Stomach (tissue), 4 donors: ENCODE results near the gene MSTN.

Source experiments
- CTCF ChIP-seq, 7 experiments: fragments of 450-650 bp in 4 of 7; fragments of 200-600 bp in 3 of 7; sonication (generic) in 3 of 7; IDR thresholded peaks; one replicate each; pipeline ENCODE4 v1.5.1; 2016 to 2019; ENCODE audit warnings: antibody characterized with exemption in 7 of 7, control low read depth in 2 of 7, mild to moderate bottlenecking in 1 of 7
- EP300 ChIP-seq: sonication (generic); formaldehyde crosslinking; IDR thresholded peaks from one replicate; pipeline ENCODE4 v1.6.1; 2017; ENCODE audit warnings: antibody characterized with exemption
- POLR2A ChIP-seq, 4 donors: fragments of 450-650 bp; IDR thresholded peaks; one replicate each; pipeline ENCODE4 v1.6.1; 2016; ENCODE audit warnings: antibody characterized with exemption in 4 of 4, control low read depth in 2 of 4, mild to moderate bottlenecking in 1 of 4, moderate library complexity in 1 of 4
- POLR2AphosphoS5 ChIP-seq, 3 donors: sonication (generic); formaldehyde crosslinking; IDR thresholded peaks; one replicate each; pipeline ENCODE4 v1.6.1; 2016; ENCODE audit warnings: antibody characterized with exemption in 3 of 3

GRCh38 chr2:190020720-190021119 is 41.8 kb downstream of the MSTN start:
- TF ChIP-seq CTCF (IDR thresholded peaks at IDR 0.05) (no peak), EP300 (no peak), POLR2AphosphoS5 (IDR thresholded peaks at IDR 0.05) (no peak), POLR2A (IDR thresholded peaks at IDR 0.05) (no peak)
